CD4-positive, alpha-beta T cell (primary cell): ENCODE results near the gene MRPS23. TPM values are rescaled to one million over a fixed set of nuclear protein-coding genes. Genes with fewer than 3 reads are reported as not detected.

Experiments
- ATAC-seq: fragments of 200-7000 bp; cut with Tn5 transposase; one replicate; pipeline ENCODE4 v1.10.0; 2022; ENCODE audit warnings: mild to moderate bottlenecking; ENCODE audit not compliant: poor library complexity
- CTCF ChIA-PET: fragments of 350-600 bp; sonication (Branson Sonifier 250); formaldehyde crosslinking; loops from one replicate; lab custom pipeline; 2021; ENCODE audit warnings: antibody characterized with exemption, inconsistent platforms; lab: Charles Lee
- POLR2A ChIA-PET: fragments of 350-600 bp; sonication (Branson Sonifier 250); formaldehyde crosslinking; loops from one replicate; lab custom pipeline; 2021; ENCODE audit warnings: antibody characterized with exemption, inconsistent platforms; lab: Charles Lee
- DNase-seq, 14 experiments: peaks; one replicate each; pipeline ENCODE4 v3.0.0-alpha.2; 2013 to 2020; ENCODE audit warnings: mixed read lengths in 2 of 14
- H3K27ac ChIP-seq, 2 donors: one replicate each; pipeline versions ENCODE4 v1.5.1 to v1.7.0; 2013; ENCODE audit warnings: low read length in 2 of 2, low read depth in 1 of 2, mild to moderate bottlenecking in 1 of 2
- H3K27me3 ChIP-seq, 2 experiments: 1 replicate in 1 of 2; 2 replicates in 1 of 2; pipeline versions ENCODE4 v1.6.1 to v1.7.0; 2013; ENCODE audit warnings: low read length in 2 of 2, control low read depth in 1 of 2, mild to moderate bottlenecking in 1 of 2, moderate library complexity in 1 of 2; ENCODE audit not compliant: insufficient read depth in 2 of 2, control insufficient read depth in 1 of 2
- H3K36me3 ChIP-seq: one replicate; pipeline ENCODE4 v1.6.1; 2013; ENCODE audit warnings: low read length, control low read depth; ENCODE audit not compliant: insufficient read depth
- H3K4me1 ChIP-seq: one replicate; pipeline ENCODE4 v1.6.1; 2013; ENCODE audit warnings: low read length, control low read depth; ENCODE audit not compliant: insufficient read depth
- H3K4me3 ChIP-seq: one replicate; pipeline ENCODE4 v1.5.1; 2013; ENCODE audit warnings: mild to moderate bottlenecking, low read length, moderate library complexity
- H3K9me3 ChIP-seq, 2 experiments: 1 replicate in 1 of 2; 2 replicates in 1 of 2; pipeline versions ENCODE4 v1.6.1 to v1.7.0; 2013; ENCODE audit warnings: low read length in 2 of 2, mild to moderate bottlenecking in 2 of 2, control low read depth in 1 of 2, moderate library complexity in 1 of 2; ENCODE audit not compliant: control insufficient read depth in 1 of 2, insufficient read depth in 1 of 2
- H3K27ac Mint-ChIP-seq: one replicate; pipeline ENCODE4 v1.8.0; 2020; ENCODE audit warnings: mixed read lengths
- H3K27me3 Mint-ChIP-seq: one replicate; pipeline ENCODE4 v1.8.0; 2021; ENCODE audit warnings: mixed read lengths
- H3K36me3 Mint-ChIP-seq: one replicate; pipeline ENCODE4 v1.8.0; 2021; ENCODE audit warnings: low read depth, mixed read lengths
- H3K4me1 Mint-ChIP-seq: one replicate; pipeline ENCODE4 v1.8.0; 2021; ENCODE audit warnings: low read depth, mixed read lengths
- H3K4me3 Mint-ChIP-seq: one replicate; pipeline ENCODE4 v1.8.0; 2020; ENCODE audit warnings: mild to moderate bottlenecking, mixed read lengths
- H3K9me3 Mint-ChIP-seq: one replicate; pipeline ENCODE4 v1.8.0; 2020; ENCODE audit warnings: mixed read lengths
- CTCF ChIP-seq: fragments of 200-600 bp; IDR thresholded peaks from one replicate; pipeline ENCODE4 v1.8.0; 2022; ENCODE audit warnings: antibody characterized with exemption, mild to moderate bottlenecking
- intact Hi-C, 2 experiments: fragments of 100-400 bp; cut with DNase I in 1 of 2; cut with micrococcal nuclease in 1 of 2; formaldehyde crosslinking; loops; one replicate each; pipeline versions ENCODE4 v1.15.1 to v1.9.0; 2023 to 2025; cut with DNase I, micrococcal nuclease
- total RNA-seq, 174 experiments: library from RNA in 2 of 174; stranded (reverse) in 2 of 174; gene quantifications; one replicate each; pipeline ENCODE4 v1.2.3 and lab custom pipeline; 2021 to 2026

Gene MRPS23
- total RNA-seq, 2 experiments from 2014 or later = 14.6 to 14.7 TPM

DNA sequence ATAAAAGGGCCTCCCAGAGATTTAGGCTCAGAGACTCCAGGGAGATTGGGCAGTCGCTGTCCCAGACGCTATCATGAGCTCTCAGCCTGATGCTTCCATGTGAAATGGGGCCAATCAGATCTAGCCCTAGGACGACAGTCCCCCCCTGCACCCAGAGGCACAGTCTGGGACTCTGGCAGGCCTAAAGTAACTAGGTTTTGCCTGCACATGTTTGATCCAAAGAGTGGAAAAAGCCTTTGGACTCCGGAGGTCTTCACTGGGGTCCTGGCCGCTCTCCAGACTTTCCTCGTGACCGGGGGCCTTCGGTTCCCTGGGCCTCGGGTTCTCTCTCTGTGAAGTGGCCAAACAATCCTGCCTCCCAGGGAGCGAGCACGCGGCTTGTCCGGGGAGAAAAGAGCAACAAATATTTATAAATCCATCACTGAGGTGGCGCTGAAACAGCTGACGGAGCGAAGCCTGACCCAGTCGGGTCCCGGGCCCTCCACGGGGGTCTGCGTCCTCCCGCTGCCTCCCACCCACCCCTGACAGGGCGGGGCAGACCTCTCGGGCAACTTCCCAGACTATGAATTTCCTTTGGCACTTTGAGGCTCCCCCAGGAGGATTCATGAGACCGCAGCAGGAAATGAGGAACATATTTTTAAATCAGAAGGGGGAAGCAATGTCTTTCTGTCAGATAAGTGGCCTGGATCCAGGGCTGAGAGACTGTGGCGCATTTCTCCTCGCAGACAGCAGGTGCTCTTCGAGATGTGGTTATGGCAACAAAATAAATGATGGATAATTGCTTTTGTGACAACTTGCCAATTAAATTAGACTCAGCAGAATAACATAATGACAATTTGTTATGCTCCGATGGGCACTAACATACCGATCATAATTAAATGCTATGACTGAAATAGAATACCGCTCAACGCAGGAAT, 38.9 kb downstream of the MRPS23 start:
- H3K9me3 ChIP-seq = no peaks in the 10 kb centered on the region
- no peak for TF ChIP-seq CTCF
- intact Hi-C loops = no loop called here
- Mint-ChIP-seq H3K4me3 (no peak overlapping the region), H3K9me3 (no peaks in the 10 kb centered on the region), H3K4me1 (peaks cover 7% of the 10 kb centered on the region), H3K27ac (no peak overlapping the region), H3K36me3 (no peaks in the 10 kb centered on the region), H3K27me3 (peaks cover 81% of the 10 kb centered on the region)
- ChIA-PET CTCF (no interaction called here), POLR2A (interaction anchor here (0.6 kb wide), 1 partner anchor 302 kb away, joined by 3 read pairs; no protein-coding TSS in a partner anchor)
- H3K4me1 ChIP-seq = peaks cover 7% of the 10 kb centered on the region
- H3K36me3 ChIP-seq = no peaks in the 10 kb centered on the region
- DNase-seq = peak in 1 of 14 experiments; percentile 7
- no peak for ATAC-seq
- no peak overlapping the region for H3K27ac ChIP-seq
- peaks cover 20 to 28% of the 10 kb centered on the region in 2 experiments for H3K27me3 ChIP-seq
- H3K4me3 ChIP-seq = no peak overlapping the region

DNA sequence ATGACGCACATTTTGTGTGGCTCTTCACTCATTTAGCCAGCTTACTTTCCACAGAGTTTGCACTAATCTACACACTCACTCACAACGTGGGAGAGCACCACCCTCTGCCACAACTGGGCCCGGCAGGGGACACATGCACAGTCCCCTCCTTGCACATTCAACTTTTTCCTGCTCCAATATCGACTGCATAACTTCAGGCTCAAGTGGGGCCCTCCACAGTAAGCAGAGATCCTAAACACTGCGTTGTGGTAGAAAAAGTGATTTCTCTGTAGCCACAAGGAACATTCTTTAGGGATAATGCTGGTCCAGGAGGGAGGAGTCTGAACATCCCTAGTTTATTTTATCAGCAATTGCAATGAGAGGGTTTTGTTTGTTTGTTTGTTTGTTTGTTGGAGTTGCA, 40.0 kb downstream of the MRPS23 start:
- Histone ChIP-seq H3K36me3 (no peaks in the 10 kb centered on the region), H3K27me3 (peaks cover 20 to 28% of the 10 kb centered on the region in 2 experiments), H3K27ac (no peak overlapping the region), H3K9me3 (no peaks in the 10 kb centered on the region), H3K4me3 (no peak overlapping the region), H3K4me1 (peaks cover 7% of the 10 kb centered on the region)
- DNase-seq (no peak), ATAC-seq (no peak)
- intact Hi-C loops = no loop called here
- Mint-ChIP-seq H3K27me3 (peaks cover 78% of the 10 kb centered on the region), H3K9me3 (no peaks in the 10 kb centered on the region), H3K36me3 (no peaks in the 10 kb centered on the region), H3K27ac (no peak overlapping the region), H3K4me1 (peaks cover 7% of the 10 kb centered on the region), H3K4me3 (no peak overlapping the region)
- ChIA-PET CTCF (no interaction called here), POLR2A (no interaction called here)
- no peak for TF ChIP-seq CTCF

DNA sequence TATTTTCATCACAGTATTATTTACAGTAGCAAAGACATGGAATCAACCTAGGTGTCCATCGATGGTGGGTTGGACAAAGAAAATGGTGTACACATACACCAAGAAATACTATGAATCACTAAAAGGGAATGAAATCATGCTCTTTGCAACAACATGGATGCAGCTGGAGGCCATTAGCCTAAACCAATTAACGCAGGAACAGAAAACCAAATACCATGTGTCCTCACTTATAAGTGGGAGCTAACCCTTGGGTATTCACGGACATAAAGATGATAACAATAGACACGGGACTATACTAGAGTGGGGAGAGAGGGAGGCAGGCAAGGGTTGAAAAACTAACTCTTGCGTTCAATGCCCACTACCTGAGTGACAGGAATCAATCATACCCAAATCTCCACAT, 41.0 kb downstream of the MRPS23 start:
- Histone ChIP-seq H3K36me3 (no peaks in the 10 kb centered on the region), H3K4me1 (peaks cover 7% of the 10 kb centered on the region), H3K4me3 (no peak overlapping the region), H3K9me3 (no peaks in the 10 kb centered on the region), H3K27ac (no peak overlapping the region), H3K27me3 (peaks cover 20 to 28% of the 10 kb centered on the region in 2 experiments)
- Mint-ChIP-seq H3K4me1 (peaks cover 7% of the 10 kb centered on the region), H3K9me3 (no peaks in the 10 kb centered on the region), H3K27ac (no peak overlapping the region), H3K27me3 (peaks cover 68% of the 10 kb centered on the region), H3K36me3 (no peaks in the 10 kb centered on the region), H3K4me3 (no peak overlapping the region)
- ATAC-seq (no peak), DNase-seq (no peak)
- intact Hi-C loops = no loop called here
- no peak for TF ChIP-seq CTCF
- POLR2A ChIA-PET = no interaction called here
- CTCF ChIA-PET = no interaction called here
